ENCODE data around the gene PROC. TPM values are rescaled to one million over a fixed set of nuclear protein-coding genes. Genes with fewer than 3 reads are reported as not detected.

Gene PROC
- total RNA-seq, 4 donors from 2014 or later = not detected

- peaks cover 0 to 7% (median 0%) of the 10 kb centered on the region in 4 donors for H3K9me3 ChIP-seq
- H3K27ac ChIP-seq (replicated peaks in 1 of 4) = no peak overlapping the region
- 91% methylated on average over 8 of the region's 8 CpGs for WGBS
- intact Hi-C loops (cut with DNase I) = no loop called here
- no peak overlapping the region for H3K4me3 ChIP-seq
- no peak for TF ChIP-seq EP300 (IDR thresholded peaks at IDR 0.05)
- TF ChIP-seq CTCF (IDR thresholded peaks at IDR 0.05) = no peak
- TF ChIP-seq POLR2A (IDR thresholded peaks at IDR 0.05; ENCODE audit: low read depth) = no peak
- no peak for TF ChIP-seq POLR2AphosphoS5 (IDR thresholded peaks at IDR 0.05)
- no peaks in the 10 kb centered on the region for H3K27me3 ChIP-seq
- no peaks in the 10 kb centered on the region for H3K36me3 ChIP-seq
- DNase-seq (ENCODE audit: extremely low spot score) = no peak
- H3K4me1 ChIP-seq = peaks cover 5 to 37% (median 27%) of the 10 kb centered on the region in 4 donors
These were observed 42.0 kb upstream of the PROC start for GRCh38 chr2:127376257-127376656.

- DNase-seq (ENCODE audit: extremely low spot score) = no peak
- TF ChIP-seq CTCF (IDR thresholded peaks at IDR 0.05) = no peak
- no peaks in the 10 kb centered on the region for H3K36me3 ChIP-seq
- no peak overlapping the region for H3K4me3 ChIP-seq
- 73% methylated on average over 1 of the region's 1 CpG for WGBS
- H3K9me3 ChIP-seq = peaks cover 0 to 7% (median 0%) of the 10 kb centered on the region in 4 donors
- intact Hi-C loops (cut with DNase I) = no loop called here
- H3K27me3 ChIP-seq = no peaks in the 10 kb centered on the region
- no peak overlapping the region for H3K27ac ChIP-seq (replicated peaks in 1 of 4)
- peaks cover 9 to 38% (median 36%) of the 10 kb centered on the region in 4 donors for H3K4me1 ChIP-seq
These were observed 41.0 kb upstream of the PROC start for GRCh38 chr2:127377262-127377661.

GRCh38 chr2:127378720-127379119 lies 39.5 kb upstream of the PROC start:
- H3K4me1 ChIP-seq = peaks cover 23 to 51% (median 50%) of the 10 kb centered on the region in 4 donors

GRCh38 chr2:127379712-127380355 lies 38.4 kb upstream of the PROC start:
- Histone ChIP-seq H3K9me3 (no peaks in the 10 kb centered on the region), H3K36me3 (no peaks in the 10 kb centered on the region), H3K27ac (replicated peaks in 1 of 4) (no peak overlapping the region), H3K27me3 (no peaks in the 10 kb centered on the region), H3K4me3 (no peak overlapping the region), H3K4me1 (peaks cover 25 to 62% (median 58%) of the 10 kb centered on the region in 4 donors)
- no peak for DNase-seq (ENCODE audit: extremely low spot score)
- WGBS = 86% methylated on average over 4 of the region's 4 CpGs
- intact Hi-C loops (cut with DNase I) = loop anchor here (5.0 kb wide), 1 partner anchor 37 kb away; the partner anchor contains the start of gene PROC
- TF ChIP-seq POLR2AphosphoS5 (IDR thresholded peaks at IDR 0.05) (no peak), EP300 (IDR thresholded peaks at IDR 0.05) (no peak), POLR2A (IDR thresholded peaks at IDR 0.05; ENCODE audit: low read depth) (no peak), CTCF (IDR thresholded peaks at IDR 0.05) (no peak)

More at GRCh38 chr2:127378720-127379119, 39.5 kb upstream of the PROC start:
- 89% methylated on average over 6 of the region's 6 CpGs for WGBS
- no peaks in the 10 kb centered on the region for H3K9me3 ChIP-seq
- TF ChIP-seq CTCF (IDR thresholded peaks at IDR 0.05) (no peak), POLR2AphosphoS5 (IDR thresholded peaks at IDR 0.05) (no peak), POLR2A (IDR thresholded peaks at IDR 0.05; ENCODE audit: low read depth) (no peak), EP300 (IDR thresholded peaks at IDR 0.05) (no peak)
- H3K4me3 ChIP-seq = no peak overlapping the region
- DNase-seq (ENCODE audit: extremely low spot score) = no peak
- H3K36me3 ChIP-seq = no peaks in the 10 kb centered on the region
- intact Hi-C loops (cut with DNase I) = no loop called here
- H3K27ac ChIP-seq (replicated peaks in 1 of 4) = no peak overlapping the region
- no peaks in the 10 kb centered on the region for H3K27me3 ChIP-seq

GRCh38 chr2:127381762-127382161 lies 36.5 kb upstream of the PROC start:
- DNase-seq (ENCODE audit: extremely low spot score) = no peak
- H3K27me3 ChIP-seq = no peaks in the 10 kb centered on the region
- no peak overlapping the region for H3K27ac ChIP-seq (replicated peaks in 1 of 4)
- no peak for TF ChIP-seq EP300 (IDR thresholded peaks at IDR 0.05)
- no peak for TF ChIP-seq CTCF (IDR thresholded peaks at IDR 0.05)
- no peak for TF ChIP-seq POLR2AphosphoS5 (IDR thresholded peaks at IDR 0.05)
- no peak for TF ChIP-seq POLR2A (IDR thresholded peaks at IDR 0.05; ENCODE audit: low read depth)
- H3K4me1 ChIP-seq = peaks cover 34 to 75% (median 68%) of the 10 kb centered on the region in 4 donors
- no peak overlapping the region for H3K4me3 ChIP-seq
- no peaks in the 10 kb centered on the region for H3K36me3 ChIP-seq
- 66% methylated on average over 4 of the region's 5 CpGs for WGBS
- H3K9me3 ChIP-seq = no peaks in the 10 kb centered on the region
- intact Hi-C loops (cut with DNase I) = loop anchor here (5.0 kb wide), 1 partner anchor 36 kb away; the partner anchor contains the start of gene PROC

Data from esophagus muscularis mucosa (tissue), 4 donors.